HG03521 (cell line): Measurements from ENCODE around the gene IQCN.

Experiments
- ATAC-seq: cut with Tn5 transposase; IDR thresholded peaks from one replicate; pipeline ENCODE4 v1.9.1; 2021; ENCODE audit warnings: mild to moderate bottlenecking, moderate library complexity; ENCODE audit not compliant: unreplicated experiment

Gene IQCN

DNA sequence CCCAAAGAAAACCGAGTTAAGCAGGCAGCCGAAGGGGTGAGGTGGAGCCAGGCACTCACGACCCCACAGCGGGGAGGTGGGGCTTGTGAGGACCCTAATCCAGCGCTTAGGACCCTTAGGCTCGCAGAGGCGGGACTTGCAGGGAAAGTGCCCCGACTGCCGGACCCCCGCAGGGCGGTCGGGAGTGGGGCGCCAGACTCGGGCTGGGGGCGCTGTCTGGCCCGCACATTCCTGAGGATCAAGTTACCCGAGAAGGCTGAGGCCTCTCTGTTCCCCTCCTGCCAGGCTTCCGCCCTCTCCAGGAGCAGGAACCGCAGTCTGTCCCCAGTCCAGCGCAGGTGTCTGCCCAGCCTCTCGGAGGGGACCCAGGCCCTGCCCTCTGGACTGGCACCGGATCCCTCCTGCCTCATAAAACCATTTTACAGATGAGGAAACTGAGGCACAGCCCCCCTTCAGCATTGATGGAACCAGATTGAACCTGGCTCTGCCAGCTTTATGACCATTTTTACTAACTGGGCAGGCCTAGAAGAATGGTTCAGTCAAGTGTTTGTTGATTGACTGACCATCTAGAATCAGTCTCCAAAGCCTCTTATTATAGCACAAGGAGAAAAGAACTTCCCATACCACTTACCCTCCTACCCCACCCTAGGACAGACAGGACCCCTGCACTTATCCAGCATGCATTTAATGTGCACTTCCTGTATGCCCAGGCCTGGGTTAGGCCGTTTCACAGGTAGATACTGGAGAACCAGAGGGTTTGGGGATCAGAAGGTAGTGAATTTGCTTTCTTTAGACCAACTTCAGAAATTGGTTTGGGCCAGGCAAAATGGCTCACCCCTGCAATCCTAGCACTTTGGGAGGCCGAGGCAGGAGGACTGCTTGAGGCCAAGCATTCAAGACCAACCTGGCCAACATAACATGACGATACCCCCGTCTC lies 13.9 kb upstream of the IQCN start:
- ATAC-seq: no peak

DNA sequence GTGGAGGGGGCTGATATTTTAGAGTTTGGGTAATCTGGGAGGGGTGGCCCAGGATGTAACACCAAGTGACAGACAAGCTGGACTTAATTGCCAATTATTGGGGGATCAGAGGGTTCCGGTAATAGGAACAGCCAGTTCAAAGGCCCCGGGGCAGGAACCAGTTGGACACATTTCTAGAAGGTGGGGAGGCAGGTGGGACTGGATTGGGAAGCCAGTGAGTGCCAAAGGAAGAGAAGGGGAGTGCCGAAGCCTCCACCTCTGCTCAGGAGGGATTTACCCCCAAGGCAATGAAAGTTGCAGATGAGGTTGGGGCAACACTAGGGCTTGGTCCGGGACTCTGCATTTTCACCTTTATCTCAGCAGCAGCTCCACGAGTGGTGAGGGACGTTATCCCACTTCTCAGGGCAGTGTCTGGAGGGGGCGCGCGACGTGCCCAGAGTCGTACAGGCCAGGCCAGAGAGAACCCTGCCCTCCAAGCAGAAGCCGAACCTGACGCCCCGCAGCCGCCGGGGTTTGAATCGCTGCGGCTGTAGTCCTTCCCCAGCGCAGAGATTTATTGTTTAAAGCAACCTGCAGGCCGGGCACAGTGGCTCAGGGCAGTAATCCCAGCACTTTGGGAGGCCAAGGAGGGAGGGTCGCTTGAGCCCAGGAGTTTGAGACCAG lies 12.9 kb upstream of the IQCN start:
- ATAC-seq: no peak

DNA sequence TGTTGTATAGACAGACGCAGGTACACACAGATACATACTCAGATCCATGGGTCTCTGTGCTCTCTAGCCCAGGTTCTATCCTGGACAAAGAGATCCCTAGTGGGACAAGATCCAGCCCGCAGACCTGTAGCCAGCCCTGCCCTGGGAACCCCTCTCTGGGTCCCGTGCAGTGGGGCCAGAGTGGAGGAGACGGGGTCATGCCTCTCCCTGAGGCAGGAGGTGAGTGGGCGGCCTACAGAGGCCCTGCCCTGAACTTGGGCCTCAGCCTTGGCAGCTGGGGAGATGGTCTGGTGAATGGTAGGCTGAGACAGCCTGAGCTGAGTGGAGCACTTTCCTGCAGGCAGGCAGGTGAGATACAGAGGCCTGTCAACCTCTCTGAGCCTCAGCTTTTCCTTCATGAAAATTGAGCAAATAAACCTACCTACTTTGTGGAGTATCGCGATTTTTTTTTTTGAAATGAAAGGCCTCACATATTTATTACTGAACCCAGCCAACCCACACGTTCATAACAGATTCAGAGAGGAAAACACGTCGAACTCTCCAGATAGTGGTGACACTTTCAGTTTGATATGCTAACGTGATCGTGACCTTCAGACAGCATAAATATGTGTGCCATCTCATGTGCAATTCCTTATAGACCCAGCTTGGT lies 10.6 kb upstream of the IQCN start:
- ATAC-seq: no peak

DNA sequence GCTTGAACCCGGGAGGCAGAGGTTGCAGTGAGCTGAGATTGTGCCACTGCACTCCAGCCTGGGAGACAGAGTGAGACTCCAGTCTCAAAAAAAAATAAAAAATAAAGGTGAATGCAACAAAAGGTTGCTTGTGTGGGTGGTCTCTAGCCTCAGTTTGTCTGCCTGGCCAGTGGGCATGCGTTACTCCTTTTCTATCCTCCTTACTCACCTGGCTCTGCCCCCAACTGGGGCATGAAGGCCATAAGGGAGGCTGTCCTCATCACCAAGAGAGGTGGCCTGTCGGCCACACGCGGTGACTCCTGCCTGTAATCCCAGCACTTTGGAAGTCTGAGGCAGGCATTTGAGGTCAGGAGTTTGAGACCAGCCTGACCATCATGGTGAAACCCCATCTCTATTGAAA lies 9.1 kb upstream of the IQCN start:
- ATAC-seq: no peak

DNA sequence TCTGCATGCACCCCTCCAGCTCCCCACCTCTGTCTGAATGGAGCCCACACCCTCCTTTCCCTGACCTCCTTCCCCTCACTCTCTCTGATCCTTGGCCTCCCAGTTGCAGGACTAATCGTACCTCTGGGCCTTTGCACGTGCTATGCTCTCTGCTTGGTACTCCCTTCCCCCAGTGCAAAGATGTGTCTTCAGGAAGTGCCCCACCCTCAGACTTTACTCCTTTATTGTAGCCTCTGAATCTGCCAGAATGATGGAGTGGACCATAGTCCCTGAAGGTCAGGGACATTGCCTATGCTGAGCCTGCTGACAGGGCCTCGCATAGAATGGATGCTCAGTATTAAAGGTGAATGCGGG lies 8.5 kb upstream of the IQCN start:
- no peak for ATAC-seq

DNA sequence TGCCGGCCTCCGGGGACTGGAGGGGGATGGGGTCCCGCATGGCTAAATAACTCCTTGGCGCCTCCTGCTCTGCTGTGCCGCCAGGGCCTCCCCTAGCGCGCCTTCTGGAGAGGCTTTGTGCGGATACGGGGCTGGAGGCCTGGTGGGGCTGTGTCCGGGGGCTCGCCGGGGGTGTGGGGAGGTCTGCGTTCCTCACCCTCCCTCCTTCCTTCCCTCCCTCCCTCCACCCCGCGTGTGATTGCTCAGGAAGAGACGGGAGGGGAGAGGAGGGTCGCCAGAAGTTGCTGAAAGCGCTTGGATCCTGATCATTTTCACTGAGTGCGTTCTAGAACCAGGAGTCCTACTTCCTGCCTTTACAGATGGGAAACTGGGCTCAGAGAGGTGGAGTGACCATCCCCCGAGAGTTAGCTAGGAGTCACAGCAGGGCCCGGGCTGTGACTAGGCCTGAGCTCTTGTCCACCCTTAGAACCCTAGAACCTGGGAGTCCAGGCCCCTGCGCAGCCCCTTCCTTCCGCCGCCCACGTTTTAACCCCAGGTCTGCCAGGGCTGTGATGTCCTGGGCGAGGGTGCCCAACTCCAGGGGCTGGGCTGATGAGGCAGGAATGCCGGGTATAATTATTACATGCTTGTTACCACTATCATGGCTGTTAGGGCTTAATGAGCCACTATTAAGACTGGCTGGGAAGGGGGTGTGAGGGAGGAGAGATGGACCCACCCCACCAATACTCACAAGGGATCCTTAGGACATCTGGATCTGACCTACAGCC lies 8.0 kb upstream of the IQCN start:
- no peak for ATAC-seq

DNA sequence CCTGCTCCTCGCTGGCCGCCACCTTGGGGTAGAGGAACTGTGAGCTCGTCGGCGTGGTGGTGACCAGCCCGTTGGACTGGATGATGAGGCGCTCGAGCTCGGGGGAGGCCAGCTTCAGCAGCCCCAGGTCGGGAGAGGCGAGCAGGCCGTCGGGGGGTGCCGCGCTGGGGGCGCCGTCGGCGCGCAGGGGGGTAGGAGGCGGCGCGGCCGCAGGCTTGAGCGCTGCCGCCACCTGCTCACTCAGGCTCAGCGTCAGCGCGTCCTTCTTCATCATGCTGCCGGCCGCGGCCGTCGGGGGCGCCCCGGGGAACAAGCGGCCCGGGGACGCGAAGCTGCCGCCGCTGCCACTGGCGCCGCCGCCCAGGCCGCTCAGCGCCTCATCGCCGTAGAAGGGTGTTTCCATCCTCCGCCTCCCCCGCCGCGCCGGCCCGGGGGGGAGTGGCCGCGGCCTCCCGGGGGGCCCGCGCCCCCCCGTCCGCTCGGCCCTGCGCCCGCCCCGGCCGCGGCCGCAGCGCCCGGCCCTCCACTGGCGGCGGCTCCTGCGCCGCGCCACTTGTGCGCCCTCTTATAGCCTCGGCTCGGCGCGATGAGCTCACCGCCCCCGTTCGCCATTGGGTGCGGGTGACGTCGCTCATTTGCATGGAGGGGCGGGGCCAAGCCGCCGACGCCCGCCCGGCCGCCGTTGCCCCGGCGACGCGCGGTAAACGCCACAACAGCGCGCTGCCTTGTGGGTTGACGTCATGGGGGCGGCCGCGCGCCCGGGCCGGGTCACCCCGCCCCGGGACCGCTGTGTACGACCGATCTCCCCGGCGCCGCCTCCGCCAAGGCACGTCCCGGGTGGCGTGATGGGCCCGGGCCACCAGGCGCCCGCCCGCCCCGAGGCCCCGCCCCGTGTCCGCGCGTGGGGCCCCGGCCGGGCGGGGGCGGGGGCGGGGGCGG lies 7.1 kb upstream of the IQCN start, which contains the start of gene JUND:
TSS of gene JUND (minus strand) at position 541 of the 939 bp plus-strand sequence. CDS start at position 403, 138 bp downstream.
- peak; percentile 59 for ATAC-seq

DNA sequence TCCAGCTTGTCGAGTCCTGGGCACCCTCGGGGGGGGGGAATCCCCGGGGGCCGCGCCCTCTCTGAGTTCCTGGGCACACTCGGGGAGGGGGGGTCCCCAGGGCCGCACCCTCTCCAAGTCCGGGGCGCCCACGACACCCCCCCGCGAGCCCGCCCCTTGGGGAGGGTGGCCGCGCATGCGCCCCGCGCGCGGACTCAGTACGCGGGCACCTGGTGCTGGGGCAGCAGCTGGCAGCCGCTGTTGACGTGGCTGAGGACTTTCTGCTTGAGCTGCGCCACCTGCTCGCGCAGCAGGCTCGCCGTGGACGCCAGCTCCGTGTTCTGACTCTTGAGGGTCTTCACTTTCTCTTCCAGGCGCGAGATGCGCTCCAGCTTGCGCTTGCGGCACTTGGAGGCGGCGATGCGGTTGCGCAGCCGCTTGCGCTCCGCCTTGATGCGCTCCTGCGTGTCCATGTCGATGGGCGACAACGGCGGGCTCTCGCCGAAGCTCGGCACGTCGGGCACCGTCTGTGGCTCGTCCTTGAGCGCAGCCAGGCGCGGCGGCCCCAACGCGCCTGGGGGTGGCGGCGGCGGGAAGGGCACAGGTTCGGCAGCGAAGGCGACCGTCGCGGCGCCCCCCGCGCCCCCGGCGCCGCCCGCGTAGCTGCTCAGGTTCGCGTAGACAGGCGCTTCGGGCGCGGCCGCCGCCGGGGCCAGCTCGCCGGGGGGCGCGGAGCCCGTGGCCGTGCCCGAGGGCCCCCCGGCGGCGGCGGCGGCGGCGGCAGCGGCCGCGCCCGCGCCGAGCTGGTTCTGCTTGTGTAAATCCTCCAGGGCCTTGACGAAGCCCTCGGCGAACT lies 6.2 kb upstream of the IQCN start:
- ATAC-seq: peak; percentile 13

DNA sequence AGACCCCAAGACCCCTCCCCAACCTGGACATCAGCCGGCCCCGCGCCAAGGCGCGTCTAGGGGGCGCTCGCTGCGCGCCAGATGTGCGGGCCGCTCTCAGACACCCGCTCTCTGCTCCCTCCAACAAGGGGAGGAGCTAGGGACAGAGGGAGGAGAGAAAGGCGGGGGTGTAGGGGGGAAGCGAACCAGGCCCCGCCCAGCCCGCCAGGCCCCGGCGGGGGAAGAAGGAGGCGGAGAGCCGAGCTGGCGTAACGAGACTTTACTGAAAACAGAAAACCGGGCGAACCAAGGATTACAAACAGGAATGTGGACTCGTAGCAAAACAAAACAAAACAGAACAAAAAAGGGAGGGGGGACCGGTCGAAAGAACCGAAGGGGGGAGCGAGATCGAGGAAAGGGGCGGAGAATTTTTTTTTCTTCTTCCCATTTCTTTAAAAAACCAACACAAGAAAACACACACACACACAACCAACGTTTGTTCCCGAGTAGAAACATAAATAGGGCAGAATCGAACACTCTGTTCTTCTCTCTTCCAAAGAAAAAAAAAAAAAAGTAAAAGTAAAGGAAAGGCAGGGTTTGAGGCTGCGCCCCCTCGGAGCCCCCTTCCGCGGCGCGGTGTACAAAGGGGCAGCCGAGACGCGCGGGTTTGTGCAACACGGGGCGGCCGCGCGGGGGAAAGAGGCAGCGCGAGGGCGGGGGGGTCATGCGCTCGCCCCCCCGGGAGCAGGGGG lies 5.4 kb upstream of the IQCN start:
- no peak for ATAC-seq

DNA sequence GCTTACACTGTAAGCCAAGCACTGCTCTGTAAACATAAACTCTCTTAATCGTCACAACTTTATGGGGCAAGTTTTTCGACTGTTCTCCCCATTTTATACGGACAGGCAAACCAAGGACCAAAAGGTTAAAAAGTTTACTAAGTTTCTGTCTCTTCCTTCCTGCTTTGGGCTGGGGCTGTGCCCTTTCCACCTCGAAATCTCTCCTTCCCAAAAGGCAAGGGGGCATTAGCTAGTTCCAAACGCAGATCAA lies 4.9 kb upstream of the IQCN start:
- ATAC-seq: no peak

DNA sequence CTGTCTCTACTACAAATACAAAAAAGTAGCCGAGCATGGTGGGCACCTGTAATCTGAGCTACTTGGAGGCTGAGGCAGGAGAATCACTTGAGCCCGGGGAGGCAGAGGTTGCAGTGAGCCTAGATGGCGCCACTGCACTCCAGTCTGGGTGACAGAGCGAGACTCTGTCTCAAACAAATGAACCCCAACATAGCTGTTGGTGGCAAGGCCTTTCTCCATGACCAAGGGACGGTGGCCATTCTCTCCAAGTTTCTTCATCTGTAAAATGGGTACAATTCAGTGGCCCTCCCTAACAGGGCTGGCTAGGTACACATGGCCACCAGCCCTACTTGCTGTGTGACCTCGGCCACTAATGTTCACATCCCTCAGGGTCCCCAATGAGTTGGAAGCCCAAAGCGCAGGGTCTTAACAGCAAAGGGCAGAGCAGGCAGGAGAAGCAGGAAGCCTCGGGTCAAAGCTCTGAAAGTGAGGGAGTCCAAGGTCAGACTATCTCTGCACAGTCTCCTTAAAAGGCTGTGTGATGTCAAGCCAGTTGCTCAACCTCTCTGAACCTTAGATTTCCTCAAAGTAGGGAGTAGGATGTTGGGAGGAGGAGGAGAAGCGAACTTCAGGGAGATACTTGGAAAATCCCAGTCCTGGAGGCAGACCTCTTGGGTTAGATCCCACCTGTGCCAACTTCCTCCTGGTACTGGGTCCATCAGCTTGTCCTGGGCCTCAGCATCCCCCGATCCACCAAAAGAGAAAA lies 4.4 kb upstream of the IQCN start:
- no peak for ATAC-seq

DNA sequence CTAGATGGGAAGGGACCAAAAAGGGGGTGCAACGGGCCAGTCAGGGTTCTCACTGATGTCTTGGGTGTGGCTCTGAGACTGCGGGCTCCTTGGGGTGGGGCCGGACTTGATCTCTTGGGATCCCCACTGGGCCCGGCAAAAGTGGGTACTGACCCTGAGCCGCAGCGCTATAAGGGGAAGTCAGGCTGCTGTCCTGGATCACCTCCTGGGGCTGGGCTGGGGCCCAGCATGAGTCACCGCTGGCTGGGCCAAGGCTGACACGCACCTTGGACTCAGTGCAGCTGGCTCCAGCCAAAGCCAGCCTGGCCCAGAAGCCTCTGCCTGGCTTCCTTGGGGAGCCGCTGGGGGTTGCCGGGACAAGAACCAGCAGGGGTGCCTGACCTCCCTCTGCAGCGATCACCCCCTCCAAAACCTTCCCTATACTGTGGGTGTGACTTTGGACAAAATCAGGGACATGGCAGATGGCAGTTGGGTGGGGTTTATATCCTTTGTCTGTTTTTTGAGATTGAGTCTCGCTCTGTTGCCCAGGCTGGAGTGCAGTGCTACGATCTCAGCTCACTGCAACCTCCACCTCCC lies 617 bp upstream of the IQCN start:
- ATAC-seq: no peak

DNA sequence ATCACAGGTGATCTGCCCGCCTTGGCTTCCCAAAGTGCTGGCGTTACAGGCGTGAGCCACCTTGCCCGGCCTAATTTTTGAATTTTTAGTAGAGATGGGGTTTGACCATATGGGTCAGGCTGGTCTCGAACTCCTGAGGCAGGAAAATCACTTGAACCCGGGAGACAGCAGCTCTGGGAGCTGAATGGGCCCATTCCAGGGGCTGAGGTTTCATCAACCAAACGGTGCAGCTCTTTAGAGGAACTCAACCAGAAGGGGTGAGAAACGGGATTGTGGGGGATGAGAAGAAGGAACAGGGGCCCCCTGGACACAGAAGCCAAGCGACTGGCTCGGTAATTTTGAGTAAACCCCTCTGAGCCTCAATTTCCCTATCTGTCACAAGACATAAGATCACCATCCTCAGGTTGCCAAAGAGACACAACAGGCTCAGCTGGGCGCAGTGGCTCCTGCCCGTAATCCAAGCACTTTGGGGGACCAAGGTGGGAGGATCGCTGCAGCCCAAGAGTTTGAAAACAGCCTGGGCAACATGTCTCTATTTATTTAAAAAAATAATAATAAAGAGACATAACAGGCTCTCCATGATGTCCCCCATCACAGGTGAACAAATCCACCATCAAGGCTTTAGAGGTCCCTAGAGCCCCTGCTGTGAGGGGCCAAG lies 562 bp downstream of the IQCN start:
- ATAC-seq: no peak

DNA sequence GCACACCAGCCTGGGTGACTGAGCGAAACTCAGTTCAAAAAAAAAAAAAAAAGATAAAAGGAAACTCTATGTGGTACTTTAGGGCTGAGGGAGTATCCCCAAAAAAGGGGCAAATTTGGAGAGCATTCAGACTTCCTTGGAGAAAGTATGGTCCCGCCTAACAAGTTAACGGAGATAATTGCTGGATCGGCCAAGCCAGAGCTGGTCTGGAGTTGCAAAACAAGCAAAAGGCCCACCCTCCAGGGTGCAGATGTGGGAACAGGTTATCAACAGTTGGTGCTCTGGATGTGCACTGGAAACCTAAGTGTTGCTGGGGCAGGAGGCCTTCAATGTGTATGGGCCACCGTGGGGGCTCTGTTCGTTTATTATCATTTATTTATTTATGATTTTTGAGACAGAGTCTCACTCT lies 2.8 kb downstream of the IQCN start:
- no peak for ATAC-seq

DNA sequence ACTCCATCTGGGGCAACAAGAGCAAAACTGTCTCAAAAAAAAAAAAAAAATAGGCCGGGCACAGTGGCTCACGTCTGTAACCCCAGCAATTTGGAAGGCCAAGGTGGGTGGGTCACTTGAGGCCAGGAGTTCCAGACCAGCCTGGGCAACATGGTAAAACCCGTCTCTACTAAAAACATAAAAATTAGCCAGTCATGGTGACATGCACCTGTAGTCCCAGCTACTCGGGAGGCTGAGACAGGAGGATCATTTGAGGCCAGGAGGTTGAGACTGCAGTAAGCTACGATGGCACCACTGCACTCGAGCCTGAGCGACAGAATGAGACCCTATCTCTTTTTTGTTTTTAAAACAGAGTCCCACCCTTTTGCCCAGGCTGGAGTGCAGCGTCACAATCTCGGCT lies 3.9 kb downstream of the IQCN start:
- ATAC-seq: no peak

DNA sequence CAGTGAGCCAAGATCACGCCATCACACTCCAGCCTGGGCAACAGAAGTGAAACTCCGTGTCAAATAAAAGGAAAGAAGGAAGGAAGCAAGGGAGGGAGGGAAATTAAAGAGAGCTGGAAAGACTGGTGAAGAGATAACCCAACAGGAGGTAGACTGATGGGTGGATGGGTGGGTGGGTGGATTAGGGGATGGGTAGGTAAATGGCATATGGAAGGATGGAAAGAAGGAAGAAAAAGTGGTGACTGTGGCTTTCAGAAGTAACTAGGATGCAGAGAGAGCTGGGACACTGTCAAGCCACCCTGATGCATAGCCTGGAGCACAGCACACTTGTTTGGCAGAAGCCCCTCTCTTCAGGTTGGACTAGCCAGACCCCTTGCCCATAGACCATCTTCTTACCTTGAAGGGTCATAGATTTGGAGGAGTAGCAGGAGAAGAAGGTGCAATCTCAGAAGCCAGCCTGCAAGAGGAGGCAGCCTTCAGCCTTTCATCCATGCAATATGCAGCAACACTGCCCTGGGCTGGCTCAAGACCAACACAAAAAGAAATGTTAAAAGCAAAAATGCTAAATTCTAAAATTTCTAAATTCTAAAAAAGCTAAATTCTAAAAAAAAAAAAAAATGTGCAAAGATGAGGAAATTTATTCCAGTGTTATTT lies 5.1 kb downstream of the IQCN start:
- no peak for ATAC-seq
